IMR-90 (cell line): ENCODE results near the gene MCF2L2. TPM values are rescaled to one million over a fixed set of nuclear protein-coding genes. Genes with fewer than 3 reads are reported as not detected.

Experiments used
- ATAC-seq: fragments of 200-7000 bp; cut with Tn5 transposase; 2 replicates; pipeline ENCODE4 v1.9.1; 2020; ENCODE audit warnings: low read depth, mild to moderate bottlenecking, moderate library complexity
- BruUV-seq: library from RNA; stranded (reverse); fragments of 400-500 nt; replicated peaks from 2 replicates; lab custom pipeline; 2021; lab: Mats Ljungman, UMichigan
- CTCF ChIA-PET: fragments of 300-600 bp; formaldehyde crosslinking; extraction: SDS; loops from one replicate; lab custom pipeline; 2021; ENCODE audit warnings: antibody characterized with exemption; lab: Yijun Ruan, JAX
- POLR2A ChIA-PET: fragments of 300-600 bp; sonication (Branson Sonifier 250); formaldehyde crosslinking; loops from one replicate; lab custom pipeline; 2022; ENCODE audit warnings: antibody characterized with exemption; ENCODE audit not compliant: unreplicated experiment; lab: Charles Lee
- DNase-seq: peaks from one replicate; pipeline ENCODE4 v3.0.0; 2013
- H2AFZ ChIP-seq: replicated peaks from 2 replicates; pipeline ENCODE3; 2013; ENCODE audit warnings: low read length, mild to moderate bottlenecking; ENCODE audit not compliant: poor library complexity
- H2AK5ac ChIP-seq: 2 replicates; pipeline ENCODE4 v1.6.1; 2013; ENCODE audit warnings: low read depth, low read length, inconsistent platforms
- H2AK9ac ChIP-seq: replicated peaks from 2 replicates; pipeline ENCODE3; 2013; ENCODE audit warnings: mild to moderate bottlenecking, low read depth, low read length, moderate library complexity; ENCODE audit not compliant: poor library complexity
- H2BK120ac ChIP-seq: 2 replicates; pipeline ENCODE4 v1.6.1; 2013; ENCODE audit warnings: low read depth, low read length, inconsistent platforms
- H2BK15ac ChIP-seq: 3 replicates; pipeline ENCODE4 v1.6.1; 2013; ENCODE audit warnings: low read depth, low read length, inconsistent platforms
- H2BK20ac ChIP-seq: 2 replicates; pipeline ENCODE4 v1.6.1; 2013; ENCODE audit warnings: low read depth, mild to moderate bottlenecking, inconsistent platforms, low read length, moderate library complexity
- H2BK5ac ChIP-seq: 2 replicates; pipeline ENCODE4 v1.6.1; 2013; ENCODE audit warnings: mild to moderate bottlenecking, low read depth, low read length, inconsistent platforms; ENCODE audit not compliant: poor library complexity, severe bottlenecking
- H3K14ac ChIP-seq: replicated peaks from 2 replicates; pipeline ENCODE4 v1.6.1; 2013; ENCODE audit warnings: low read depth, low read length, inconsistent platforms
- H3K18ac ChIP-seq: 2 replicates; pipeline ENCODE4 v1.6.1; 2013; ENCODE audit warnings: low read depth, low read length, control low read depth
- H3K23ac ChIP-seq: 2 replicates; pipeline ENCODE4 v1.6.1; 2013; ENCODE audit warnings: low read depth, low read length, inconsistent platforms
- H3K27ac ChIP-seq: 2 replicates; pipeline ENCODE4 v1.5.1; 2013; ENCODE audit warnings: mild to moderate bottlenecking, control low read depth, low read length; ENCODE audit not compliant: insufficient read depth
- H3K27me3 ChIP-seq: 2 replicates; pipeline ENCODE4 v1.6.1; 2013; ENCODE audit warnings: low read length; ENCODE audit not compliant: control insufficient read depth, insufficient read depth
- H3K36me3 ChIP-seq: 2 replicates; pipeline ENCODE4 v1.6.1; 2013; ENCODE audit warnings: low read length, mixed read lengths; ENCODE audit not compliant: control insufficient read depth, insufficient read depth
- H3K4ac ChIP-seq: 2 replicates; pipeline ENCODE4 v1.6.1; 2013; ENCODE audit warnings: low read depth, low read length, inconsistent platforms
- H3K4me1 ChIP-seq: 2 replicates; pipeline ENCODE4 v1.6.1; 2013; ENCODE audit warnings: low read length, mixed read lengths; ENCODE audit not compliant: control insufficient read depth, insufficient read depth
- H3K4me2 ChIP-seq: 2 replicates; pipeline ENCODE4 v1.6.1; 2013; ENCODE audit warnings: low read depth, mild to moderate bottlenecking, control low read depth, low read length, moderate library complexity
- H3K4me3 ChIP-seq: 2 replicates; pipeline ENCODE4 v1.5.1; 2013; ENCODE audit warnings: low read depth, mild to moderate bottlenecking, control low read depth, low read length, moderate library complexity; ENCODE audit not compliant: insufficient read depth
- H3K56ac ChIP-seq: 2 replicates; pipeline ENCODE4 v1.6.1; 2013; ENCODE audit warnings: low read length, inconsistent platforms; ENCODE audit not compliant: insufficient read depth; ENCODE audit errors: extremely low read depth
- H3K79me1 ChIP-seq, 2 experiments: 2 replicates each; pipeline ENCODE4 v1.6.1; 2013; ENCODE audit warnings: low read length in 2 of 2, inconsistent platforms in 1 of 2, low read depth in 1 of 2
- H3K9ac ChIP-seq: 2 replicates; pipeline ENCODE4 v1.6.1; 2013; ENCODE audit warnings: low read depth, low read length, control low read depth
- H3K9me1 ChIP-seq: 2 replicates; pipeline ENCODE4 v1.6.1; 2013; ENCODE audit warnings: low read length, inconsistent platforms; ENCODE audit not compliant: insufficient read depth
- H3K9me3 ChIP-seq: 2 replicates; pipeline ENCODE4 v1.6.1; 2013; ENCODE audit warnings: low read length; ENCODE audit not compliant: control insufficient read depth, insufficient read depth
- H4K20me1 ChIP-seq: 2 replicates; pipeline ENCODE4 v1.6.1; 2013; ENCODE audit warnings: low read length, inconsistent platforms; ENCODE audit not compliant: insufficient read depth
- H4K5ac ChIP-seq: 2 replicates; pipeline ENCODE4 v1.6.1; 2013; ENCODE audit warnings: mild to moderate bottlenecking, low read depth, low read length, control low read depth
- H4K8ac ChIP-seq, 2 experiments: 2 replicates each; pipeline ENCODE4 v1.6.1; 2013; ENCODE audit warnings: low read depth in 2 of 2, low read length in 2 of 2, control low read depth in 1 of 2, inconsistent platforms in 1 of 2
- H4K91ac ChIP-seq: 2 replicates; pipeline ENCODE4 v1.6.1; 2013; ENCODE audit warnings: low read depth, low read length, inconsistent platforms; ENCODE audit not compliant: insufficient read depth
- CEBPB ChIP-seq: IDR thresholded peaks from 2 replicates; pipeline ENCODE4 v1.6.1; 2012; ENCODE audit warnings: low read depth, low read length, improper control_type of control experiment
- POLR2A ChIP-seq: IDR thresholded peaks from 2 replicates; pipeline ENCODE4 v1.6.1; 2012; ENCODE audit warnings: mild to moderate bottlenecking, low read depth, low read length
- RAD21 ChIP-seq: IDR thresholded peaks from 2 replicates; pipeline ENCODE4 v1.6.1; 2012; ENCODE audit warnings: low read length, improper control_type of control experiment
- RFX5 ChIP-seq: IDR thresholded peaks from 2 replicates; pipeline ENCODE4 v1.8.0; 2012; ENCODE audit warnings: low read depth, mild to moderate bottlenecking, low read length, moderate library complexity
- WGBS, 2 experiments: methylation state at CpG; one replicate each; pipeline versions ENCODE4 v1.1.5 to v1.1.7; 2013; ENCODE audit warnings: missing lambda C conversion rate in 2 of 2; ENCODE audit not compliant: insufficient read length in 1 of 2; ENCODE audit errors: extremely low coverage in 2 of 2; 5-methylcytosine and 5-hydroxymethylcytosine counted together
- dilution Hi-C: fragments of 300-500 bp; cut with HindIII; formaldehyde crosslinking; loops from one replicate; pipeline ENCODE4 v1.14.3; 2018; ENCODE audit warnings: low sequenced_read_pairs; ENCODE audit not compliant: unreplicated experiment
- in situ Hi-C: fragments of 300-500 bp; cut with MboI; formaldehyde crosslinking; loops from 3 replicates; pipeline ENCODE4 v1.14.3; 2019; ENCODE audit warnings: low sequenced_read_pairs, inconsistent platforms, mixed read lengths
- intact Hi-C: fragments of 100-400 bp; cut with micrococcal nuclease; formaldehyde crosslinking; loops from 2 replicates; pipeline ENCODE4 v1.10.0; 2022
- polyA plus RNA-seq, 3 experiments: library from polyadenylated mRNA; depleted of rRNA; stranded (reverse); fragments of >200 nt; gene quantifications; 2 replicates each; pipeline ENCODE4 v1.2.3, GENCODE V29; 2012; ENCODE audit warnings: low replicate concordance in 1 of 3
- total RNA-seq: library from RNA; depleted of rRNA; stranded (reverse); fragments of >200 nt; gene quantifications from 2 replicates; pipeline ENCODE4 v1.2.3, GENCODE V29; 2012

Gene MCF2L2
- total and polyA plus RNA-seq, 2 of the 4 experiments (the other 2 are of a cell fraction) = under 0.01 TPM; not detected in 1

DNA sequence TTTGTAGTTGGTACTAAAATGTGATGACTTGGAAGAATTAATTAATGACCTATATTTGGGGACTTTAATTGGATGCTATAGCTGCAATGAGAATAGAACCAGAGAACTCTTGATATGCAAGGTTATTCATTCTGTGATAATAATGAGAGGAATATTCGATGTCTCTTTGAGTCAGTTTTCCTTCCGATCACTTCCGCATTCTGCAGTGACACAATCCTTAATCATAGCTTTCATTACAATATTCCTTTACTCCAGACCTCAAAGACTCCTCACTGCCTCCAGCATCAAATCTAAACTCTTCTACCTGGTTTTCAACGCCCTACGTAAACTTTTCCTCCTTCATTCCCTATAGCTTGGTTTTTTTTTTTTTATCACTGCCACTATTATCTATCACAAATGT is 153.8 kb downstream of the MCF2L2 start:
- no peak for DNase-seq
- H3K4me3 ChIP-seq = no peak overlapping the region
- no peak overlapping the region for H2AK5ac ChIP-seq
- H3K9me3 ChIP-seq = no peaks in the 10 kb centered on the region
- H2BK120ac ChIP-seq = no peak overlapping the region
- H4K5ac ChIP-seq = no peak overlapping the region
- TF ChIP-seq CEBPB (no peak), RAD21 (no peak), RFX5 (no peak), POLR2A (no peak)
- dilution Hi-C loops (no loop called here), in situ Hi-C loops (no loop called here), intact Hi-C loops (no loop called here)
- no peak overlapping the region for H3K4ac ChIP-seq
- H2BK5ac ChIP-seq = no peak overlapping the region
- H3K27me3 ChIP-seq = no peaks in the 10 kb centered on the region; the same call in 1 of the 2 replicates
- H3K14ac ChIP-seq = no peak overlapping the region
- H3K56ac ChIP-seq = no peak overlapping the region
- no peak overlapping the region for H4K8ac ChIP-seq
- H4K91ac ChIP-seq = no peak overlapping the region
- H3K18ac ChIP-seq = no peak overlapping the region
- H3K4me2 ChIP-seq = no peak overlapping the region
- CTCF ChIA-PET = interaction anchor here (0.6 kb wide), 1 partner anchor 621 kb away, joined by 3 read pairs; no protein-coding TSS in a partner anchor
- no peak overlapping the region for H2AFZ ChIP-seq
- H3K4me1 ChIP-seq = no peaks in the 10 kb centered on the region; the same call in 1 of the 2 replicates
- BruUV-seq = no TSS peak
- no peak overlapping the region for H3K23ac ChIP-seq
- no peak overlapping the region for H2AK9ac ChIP-seq
- no peak overlapping the region for H3K9ac ChIP-seq
- no peaks in the 10 kb centered on the region for H3K36me3 ChIP-seq
- no peaks in the 10 kb centered on the region for H3K79me1 ChIP-seq
- POLR2A ChIA-PET = no interaction called here
- no peaks in the 10 kb centered on the region for H3K9me1 ChIP-seq
- H2BK15ac ChIP-seq = no peak overlapping the region
- H3K27ac ChIP-seq = no peak overlapping the region
- ATAC-seq = no peak
- H2BK20ac ChIP-seq = no peak overlapping the region
- no peaks in the 10 kb centered on the region for H4K20me1 ChIP-seq
- WGBS, 2 experiments = 79% methylated on average over 2 of the region's 5 CpGs; no CpG with 5 or more reads in 1 of the 2 experiments
